Glomerular visceral epithelial cell (primary cell): ENCODE data around the gene C2CD5.
"Not testable (repeated sequence)": the region's sequence is repeated elsewhere in the genome, so short reads cannot be mapped to it uniquely, and the experiment has no call there.

Experiments
- DNase-seq: peaks from one replicate; pipeline ENCODE4 v3.0.0-alpha.2; 2016; ENCODE audit errors: extremely low spot score

Gene C2CD5

DNA sequence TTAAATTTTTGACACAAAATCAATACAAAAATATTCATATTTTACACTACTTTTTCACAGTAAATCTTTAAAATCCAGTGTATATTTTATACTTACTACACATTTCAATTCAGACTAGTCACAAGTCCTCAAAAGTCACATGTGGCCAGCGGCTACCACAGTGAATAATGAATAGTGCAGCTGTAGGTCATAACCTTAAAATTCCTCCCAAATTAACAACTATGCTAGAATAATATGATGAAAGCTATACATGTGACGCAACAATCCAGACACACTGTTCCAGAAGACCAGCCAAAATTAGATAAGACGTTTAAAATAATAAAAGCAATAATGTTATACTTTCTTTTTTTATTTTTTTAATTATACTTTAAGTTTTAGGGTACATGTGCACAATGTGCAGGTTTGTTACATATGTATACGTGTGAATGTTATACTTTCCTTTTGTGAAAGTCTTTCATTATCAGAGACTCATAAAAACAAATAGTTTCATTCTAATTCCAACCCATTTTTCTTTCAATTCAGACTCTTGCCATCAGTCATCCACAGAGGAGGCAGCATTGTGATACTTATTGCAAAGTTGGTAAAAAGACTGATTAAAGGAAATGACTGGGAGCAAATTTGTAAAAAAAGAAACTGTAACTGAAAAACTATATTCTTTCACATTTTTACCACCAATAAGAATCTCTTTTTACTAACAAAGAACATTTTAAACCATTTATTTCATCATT lies 67.0 kb downstream of the C2CD5 start:
- peak; percentile 10 for DNase-seq

DNA sequence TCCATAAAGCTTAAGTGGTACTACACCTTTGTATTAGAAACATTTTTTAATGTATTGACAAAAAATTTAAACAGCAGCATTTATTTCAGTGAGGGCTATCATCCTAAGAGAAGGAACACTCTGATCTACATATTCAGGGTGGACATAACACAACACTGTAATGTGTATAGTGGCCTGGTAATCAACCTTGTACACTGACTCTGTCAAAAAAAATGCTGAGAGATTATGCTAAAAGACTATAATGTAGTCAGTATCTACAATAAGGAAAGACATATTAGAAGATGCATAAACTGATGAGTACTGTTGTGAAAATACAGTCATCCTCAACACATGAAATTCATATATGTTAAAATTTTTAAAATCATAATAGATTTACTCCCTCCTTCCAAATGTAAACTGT lies 68.2 kb downstream of the C2CD5 start:
- DNase-seq, result no peak

DNA sequence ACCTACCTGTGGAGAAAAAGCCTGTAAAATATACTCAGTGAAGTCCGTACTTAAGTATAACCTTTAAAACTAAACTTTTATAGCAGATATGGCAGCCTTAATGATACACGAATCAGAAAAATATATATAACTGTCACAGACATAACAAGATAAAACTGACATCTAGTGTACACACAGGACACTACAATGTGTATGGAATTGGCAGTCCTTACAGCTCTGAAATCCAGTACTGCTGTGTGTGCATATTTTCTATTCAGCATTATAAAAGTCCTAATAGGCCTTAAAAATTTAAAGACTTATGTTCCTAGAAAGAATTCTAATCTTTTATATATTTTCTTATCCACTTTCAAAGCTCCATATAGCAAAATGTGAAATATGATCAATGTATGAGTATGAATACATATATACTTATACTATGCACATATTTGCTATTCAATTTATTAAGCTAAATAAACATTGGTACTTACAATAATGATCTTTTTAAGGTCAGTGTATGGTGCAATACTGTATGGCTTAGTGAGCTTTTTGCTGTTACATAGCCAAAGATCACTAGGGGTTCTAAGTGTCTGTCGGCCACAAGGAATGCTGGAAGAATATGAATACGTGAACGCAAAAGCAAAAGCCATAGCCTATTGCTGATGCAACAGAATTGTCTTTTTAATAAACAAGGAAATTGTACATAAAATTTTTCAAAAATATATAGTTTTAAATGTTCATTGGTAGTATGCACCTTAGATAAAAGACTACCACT lies 69.2 kb downstream of the C2CD5 start:
- no peak for DNase-seq

DNA sequence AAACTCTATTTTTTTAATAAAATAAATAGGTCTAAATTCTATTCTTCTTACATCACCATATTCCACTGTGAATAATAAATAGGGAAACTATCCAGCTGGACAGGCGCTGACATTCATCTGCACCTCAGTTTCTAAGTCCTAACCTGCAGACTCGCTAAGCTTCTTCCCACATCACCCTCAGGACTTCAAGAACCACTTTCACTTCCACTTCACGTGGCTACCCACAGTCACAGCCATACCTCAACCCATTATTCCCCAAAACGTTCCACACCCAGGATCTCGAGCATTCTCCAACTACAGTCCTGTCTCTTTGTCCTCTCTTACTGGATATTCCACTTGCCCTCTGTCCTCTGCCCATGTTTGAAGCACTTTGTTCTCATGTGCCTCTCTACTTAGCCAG lies 71.1 kb downstream of the C2CD5 start:
- no peak for DNase-seq

DNA sequence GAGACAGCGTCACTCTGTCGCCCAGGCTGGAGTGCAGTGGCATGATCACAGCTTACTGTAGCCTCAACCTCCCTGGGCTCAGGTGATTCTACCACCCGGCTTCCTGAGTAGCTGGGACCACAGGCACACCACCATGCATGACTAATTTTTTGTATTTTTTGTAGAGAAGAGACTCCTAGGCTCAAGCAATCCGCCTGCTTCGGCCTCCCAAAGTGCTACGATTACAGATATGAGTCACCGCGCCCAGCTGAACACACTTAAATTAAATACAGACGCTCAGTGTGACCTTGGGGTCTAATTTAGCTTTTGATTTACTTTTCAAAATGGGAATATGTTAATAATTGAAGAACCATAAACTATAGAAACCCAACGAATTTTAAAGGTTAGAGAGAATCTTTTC lies 77.2 kb downstream of the C2CD5 start:
- peak; percentile 30 for DNase-seq

DNA sequence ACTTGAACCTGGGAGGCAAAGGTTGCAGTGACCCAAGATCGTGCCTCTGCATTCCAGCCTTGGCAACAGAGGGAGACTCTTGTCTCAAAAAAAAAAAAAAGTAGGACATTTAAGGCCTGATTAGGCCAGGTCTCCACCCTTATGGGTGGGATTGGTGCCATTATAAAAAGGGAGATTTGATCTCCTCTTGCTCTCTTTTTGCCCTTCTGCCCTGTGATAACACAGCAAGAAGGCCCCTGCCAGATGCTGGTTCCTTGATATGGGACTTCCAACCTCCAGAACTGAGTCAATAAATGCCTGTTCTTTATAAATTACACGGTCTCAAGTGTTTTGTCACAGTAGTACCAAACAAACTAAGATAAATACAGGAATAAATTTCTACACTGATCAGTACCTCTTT lies 81.0 kb downstream of the C2CD5 start:
- DNase-seq, result no peak

DNA sequence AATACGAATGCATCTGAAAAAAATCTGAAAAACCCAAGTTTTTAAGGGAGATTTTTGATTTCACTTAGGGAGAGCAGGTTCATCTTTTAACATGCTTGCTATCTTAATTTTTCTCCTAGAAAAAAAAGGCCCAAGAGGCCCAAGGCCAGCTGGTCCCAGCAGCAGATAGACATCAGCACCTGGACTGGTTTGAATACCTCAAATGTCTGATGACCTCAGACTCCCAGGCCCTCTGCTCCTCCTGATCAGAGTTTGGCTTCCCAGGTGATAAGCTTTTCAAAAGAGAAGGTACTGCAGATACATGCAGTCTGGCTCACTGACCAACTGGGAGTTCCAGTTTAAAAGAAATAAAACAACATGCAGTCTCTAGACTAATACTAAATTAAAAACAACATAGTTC lies 82.6 kb downstream of the C2CD5 start:
- DNase-seq, result no peak

DNA sequence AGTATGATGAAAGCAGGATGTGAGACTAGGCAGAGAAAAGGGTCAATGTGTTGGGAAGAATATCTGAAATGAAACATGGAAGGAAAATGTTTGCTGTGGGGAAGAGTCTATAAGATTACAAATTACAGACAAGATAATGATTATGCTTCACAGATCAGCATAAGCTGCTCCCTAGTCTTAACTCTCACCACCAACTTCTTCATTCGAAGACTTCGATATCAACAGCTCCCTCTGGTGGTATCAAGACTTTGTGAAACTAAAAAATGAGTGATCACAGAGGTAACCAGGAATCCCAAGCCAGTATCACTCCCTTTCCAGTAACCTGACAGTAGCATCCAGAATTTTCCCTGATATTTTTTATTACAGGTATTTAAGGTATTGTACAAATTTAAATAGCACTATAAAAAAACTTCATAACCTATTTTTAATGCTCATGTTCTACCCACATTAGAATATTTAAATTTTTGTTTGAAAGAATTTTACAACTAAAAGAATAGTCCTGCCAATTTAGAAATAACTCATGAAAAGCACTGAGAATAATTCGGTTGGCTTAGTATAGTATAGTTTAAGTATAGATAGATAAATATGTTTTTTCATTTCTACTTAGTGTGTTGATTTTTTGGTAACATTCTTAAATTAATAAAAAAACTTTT lies 84.4 kb downstream of the C2CD5 start:
- peak; percentile 37 for DNase-seq

DNA sequence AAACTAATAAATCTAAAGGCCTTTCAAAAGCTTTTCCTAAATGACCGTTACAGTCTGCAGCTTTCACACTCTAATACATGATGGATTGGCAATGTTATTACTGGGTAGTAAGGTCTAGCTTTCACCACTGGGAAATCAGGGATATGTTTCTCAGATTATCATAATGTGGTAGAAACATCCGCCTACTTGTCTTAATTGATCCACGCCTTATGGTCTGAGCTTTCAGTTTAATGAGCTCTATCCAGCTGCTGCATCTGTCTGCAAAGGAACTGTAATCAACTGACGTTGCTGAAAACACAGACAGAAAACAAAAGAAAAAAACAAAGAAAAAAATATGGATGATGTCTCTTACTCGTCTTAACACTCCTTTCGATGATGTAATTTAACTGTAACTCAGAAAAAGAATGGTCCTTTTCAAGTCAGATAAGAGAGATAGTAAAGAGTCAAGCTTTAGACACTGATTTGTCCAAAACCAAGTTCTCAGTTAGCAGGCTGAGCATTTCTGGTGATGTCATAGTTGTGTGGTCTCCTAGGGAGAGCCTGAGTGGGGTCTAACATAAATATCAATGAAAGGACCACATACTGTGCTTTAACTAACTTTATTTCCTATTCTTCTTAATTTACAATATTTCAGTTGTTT lies 85.9 kb downstream of the C2CD5 start:
- no peak for DNase-seq

DNA sequence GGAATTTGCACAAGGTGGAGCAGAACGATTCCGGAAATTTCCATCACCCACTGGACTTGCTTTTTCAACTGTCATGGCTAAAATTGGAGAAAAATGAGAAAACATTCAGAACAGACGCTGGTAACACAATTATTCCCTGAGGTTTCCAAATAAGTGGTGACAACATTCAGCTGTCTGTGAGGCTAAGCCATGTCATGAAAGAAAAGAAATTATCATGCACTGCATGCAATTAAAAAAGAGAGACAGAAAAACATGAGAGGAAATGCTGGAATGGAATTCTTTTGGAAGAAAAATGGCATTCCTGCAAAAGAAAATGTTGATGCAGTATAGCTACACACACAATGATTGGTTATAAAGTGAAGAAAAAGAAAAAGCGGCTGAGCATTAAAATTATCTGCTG lies 87.3 kb downstream of the C2CD5 start:
- no peak for DNase-seq

DNA sequence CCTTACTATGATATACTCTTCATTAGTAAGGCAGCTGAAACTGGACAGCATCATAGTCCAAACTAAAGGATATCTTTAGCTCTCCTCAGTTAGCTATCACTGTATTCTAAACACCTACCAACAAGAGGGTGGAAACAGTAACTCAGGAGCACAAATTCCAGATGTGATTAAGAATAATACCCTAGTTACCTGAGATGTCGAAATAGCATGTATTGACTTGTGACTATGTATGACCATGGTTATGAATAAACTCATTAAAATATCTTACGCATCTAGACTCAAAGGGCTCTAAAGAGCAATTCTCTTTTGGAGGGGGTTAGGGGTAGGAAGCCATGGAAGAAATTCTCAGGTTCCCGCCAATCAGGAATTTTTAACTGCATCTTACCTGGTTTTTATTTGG lies 90.8 kb downstream of the C2CD5 start:
- no peak for DNase-seq

DNA sequence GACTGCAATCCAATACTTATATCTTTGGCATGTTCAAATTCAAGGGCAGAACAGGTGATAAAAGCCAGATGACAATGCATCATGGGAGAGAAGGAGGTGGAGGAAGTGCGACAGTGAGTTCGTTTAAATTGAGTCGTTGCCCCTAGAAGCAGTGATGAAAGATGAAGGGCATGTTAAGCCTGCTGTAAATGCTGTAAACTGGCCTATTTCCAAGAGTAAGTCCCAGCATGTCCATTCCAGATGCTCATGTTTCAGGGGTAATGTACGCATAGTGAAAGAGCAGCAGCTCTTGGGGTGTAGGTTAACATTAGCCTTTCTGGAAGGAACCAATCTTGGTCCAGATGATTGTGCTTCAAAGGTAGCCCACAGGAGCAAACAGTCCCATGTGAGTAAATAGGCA lies 97.1 kb downstream of the C2CD5 start:
- no peak for DNase-seq

DNA sequence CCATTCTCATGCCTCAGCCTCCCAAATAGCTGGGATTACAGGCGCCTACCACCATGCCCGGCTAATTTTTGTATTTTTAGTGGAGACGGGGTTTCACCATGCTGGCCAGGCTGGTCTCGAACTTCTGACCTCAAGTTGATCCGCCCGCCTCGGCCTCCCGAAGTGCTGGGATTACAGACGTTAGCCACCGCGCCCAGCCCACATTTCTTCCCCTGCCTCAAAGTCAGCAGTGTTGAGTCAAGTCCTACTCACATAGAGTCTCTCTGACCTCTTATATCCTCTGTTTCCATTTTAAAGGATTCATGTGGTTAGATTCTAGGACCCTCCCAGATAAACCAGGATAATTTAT lies 100.1 kb downstream of the C2CD5 start:
- DNase-seq, result not testable (repeated sequence)

DNA sequence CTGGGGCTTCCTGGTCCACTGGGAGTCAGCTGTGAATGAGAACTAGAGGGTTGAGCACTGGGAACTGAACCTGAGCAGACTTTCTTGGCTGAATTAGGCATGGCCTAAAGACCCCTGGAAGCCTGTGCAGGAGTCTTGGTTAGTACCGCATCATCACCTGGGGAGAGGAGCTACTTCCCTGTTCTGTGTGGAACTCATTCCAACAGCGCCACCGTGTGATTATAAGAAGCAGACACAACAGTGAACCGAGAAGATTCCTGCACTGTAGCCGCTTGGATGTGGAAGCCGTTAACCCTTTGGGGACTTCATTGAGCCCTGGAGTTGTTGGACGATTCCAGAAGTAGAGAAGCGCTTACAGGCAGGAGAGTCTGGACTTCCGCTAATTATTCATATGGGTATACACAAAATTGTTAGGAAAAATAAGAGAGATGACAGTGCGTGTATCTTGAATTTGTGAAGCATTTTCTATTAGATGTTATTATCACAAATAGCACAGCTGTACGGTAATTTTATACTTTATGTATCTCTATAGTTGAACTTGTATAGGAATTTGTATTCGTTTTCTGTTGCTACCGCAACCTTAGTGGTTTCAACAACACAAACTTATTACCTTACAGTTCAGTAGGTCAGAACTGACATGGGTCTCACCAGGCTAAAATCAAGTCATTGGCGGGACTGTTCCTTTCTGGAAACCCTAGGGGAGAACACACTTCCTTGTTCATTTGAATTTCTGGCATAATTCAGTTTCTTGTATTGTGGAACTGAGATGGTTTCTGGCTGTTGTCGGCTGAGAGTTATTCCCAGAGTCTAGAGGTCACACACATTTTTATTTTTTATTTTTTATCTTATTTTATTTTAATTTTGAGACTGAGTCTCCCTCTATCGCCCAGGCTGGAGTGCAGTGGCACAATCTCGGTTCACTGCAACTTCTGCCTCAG lies 100.7 kb downstream of the C2CD5 start:
- DNase-seq, result peak; percentile 79

DNA sequence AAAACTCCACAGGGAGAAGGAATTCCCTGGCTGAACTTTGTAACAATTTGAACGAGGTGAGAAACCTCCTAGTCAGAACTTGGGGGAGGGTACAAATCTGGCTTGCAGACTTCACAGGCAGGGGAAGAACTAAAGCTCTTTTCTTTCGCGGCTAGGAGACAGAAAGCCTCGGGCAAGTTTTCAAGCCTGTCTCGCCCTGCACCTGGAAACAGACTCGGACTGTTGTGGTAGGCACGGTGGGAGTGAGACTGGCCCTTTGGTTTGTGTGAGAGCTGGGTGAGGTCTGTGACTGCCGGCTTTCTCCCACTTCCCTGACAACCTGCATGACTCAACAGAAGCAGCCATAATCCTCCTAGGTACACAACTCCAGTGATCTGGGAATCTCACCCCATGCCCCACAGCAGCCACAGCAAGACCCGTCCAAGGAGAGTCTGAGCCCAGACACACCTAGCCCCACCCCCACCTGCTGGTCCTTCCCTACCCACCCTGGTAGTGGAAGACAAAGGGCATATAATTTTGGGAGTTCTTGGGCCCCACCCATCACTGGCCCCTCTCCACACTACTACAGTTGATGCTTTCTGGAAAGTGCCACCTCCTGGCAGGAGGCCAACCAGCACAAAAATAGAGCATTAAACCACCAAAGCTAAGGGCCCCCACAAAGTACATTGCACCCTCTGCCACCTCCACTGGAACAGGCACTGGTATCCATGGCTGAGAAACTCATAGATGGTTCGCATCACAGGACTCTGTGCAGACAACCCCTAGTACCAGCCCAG lies 107.1 kb downstream of the C2CD5 start:
- DNase-seq, result peak; percentile 28

DNA sequence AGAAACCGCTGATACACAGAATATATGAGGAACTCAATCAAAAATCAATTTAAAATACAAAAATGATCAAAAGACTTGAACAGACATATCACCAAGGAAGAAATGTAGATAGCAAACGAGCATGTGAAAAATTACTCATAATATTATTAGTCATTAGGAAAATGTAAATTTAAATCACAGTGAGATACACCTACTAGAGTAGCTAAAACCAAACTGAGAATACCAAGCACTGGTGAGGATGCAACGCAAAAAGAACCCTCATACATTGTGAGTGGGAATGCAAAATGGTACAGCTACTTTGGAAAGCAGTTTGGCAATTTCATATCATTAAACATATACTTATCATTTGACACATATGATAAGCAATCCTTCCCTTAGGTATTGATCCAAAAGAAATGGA lies 108.8 kb downstream of the C2CD5 start:
- no peak for DNase-seq

DNA sequence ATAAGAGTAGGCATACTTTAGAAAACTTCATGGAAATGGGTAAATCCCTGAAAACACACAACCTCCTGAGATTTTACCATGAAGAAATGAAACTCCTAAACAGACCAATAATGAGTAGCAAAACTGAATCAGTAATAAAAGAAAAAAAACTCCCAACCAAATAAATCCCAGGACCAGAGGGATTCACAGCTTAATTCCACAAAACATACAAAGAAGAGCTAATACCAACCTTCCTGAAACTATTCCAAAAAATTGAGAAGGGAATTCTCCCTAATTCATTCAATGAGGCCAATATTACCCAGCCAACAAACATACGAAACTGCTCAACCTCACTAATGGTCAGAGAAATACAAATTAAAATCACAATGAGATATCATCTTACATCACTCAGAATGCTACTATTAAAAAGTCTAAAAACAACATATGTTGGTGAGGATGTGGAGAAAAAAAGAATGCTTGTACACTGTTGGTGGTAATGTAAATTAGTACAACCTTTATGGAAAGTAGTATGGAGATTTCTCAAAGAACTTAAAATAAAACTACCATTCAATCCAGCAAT lies 112.6 kb downstream of the C2CD5 start:
- DNase-seq, result no peak

DNA sequence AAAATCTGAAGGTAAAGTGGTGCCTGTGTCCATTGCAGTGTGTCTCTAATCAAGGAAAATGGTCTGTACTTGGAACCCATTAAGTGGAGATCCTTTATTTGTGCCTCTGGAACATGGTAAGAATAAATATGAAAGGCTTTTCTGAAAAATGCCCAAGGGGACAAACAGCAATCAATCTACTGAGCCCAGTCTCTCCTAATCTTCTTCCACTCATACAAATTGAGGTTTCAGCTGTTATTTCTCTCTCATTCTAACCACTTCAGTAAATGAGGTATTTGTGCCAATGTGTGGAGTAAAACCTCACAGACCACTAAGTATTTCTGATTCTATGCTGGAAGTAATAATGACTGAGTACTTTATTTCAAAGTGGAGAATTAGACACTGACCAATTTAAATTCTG lies 127.5 kb downstream of the C2CD5 start:
- no peak for DNase-seq

DNA sequence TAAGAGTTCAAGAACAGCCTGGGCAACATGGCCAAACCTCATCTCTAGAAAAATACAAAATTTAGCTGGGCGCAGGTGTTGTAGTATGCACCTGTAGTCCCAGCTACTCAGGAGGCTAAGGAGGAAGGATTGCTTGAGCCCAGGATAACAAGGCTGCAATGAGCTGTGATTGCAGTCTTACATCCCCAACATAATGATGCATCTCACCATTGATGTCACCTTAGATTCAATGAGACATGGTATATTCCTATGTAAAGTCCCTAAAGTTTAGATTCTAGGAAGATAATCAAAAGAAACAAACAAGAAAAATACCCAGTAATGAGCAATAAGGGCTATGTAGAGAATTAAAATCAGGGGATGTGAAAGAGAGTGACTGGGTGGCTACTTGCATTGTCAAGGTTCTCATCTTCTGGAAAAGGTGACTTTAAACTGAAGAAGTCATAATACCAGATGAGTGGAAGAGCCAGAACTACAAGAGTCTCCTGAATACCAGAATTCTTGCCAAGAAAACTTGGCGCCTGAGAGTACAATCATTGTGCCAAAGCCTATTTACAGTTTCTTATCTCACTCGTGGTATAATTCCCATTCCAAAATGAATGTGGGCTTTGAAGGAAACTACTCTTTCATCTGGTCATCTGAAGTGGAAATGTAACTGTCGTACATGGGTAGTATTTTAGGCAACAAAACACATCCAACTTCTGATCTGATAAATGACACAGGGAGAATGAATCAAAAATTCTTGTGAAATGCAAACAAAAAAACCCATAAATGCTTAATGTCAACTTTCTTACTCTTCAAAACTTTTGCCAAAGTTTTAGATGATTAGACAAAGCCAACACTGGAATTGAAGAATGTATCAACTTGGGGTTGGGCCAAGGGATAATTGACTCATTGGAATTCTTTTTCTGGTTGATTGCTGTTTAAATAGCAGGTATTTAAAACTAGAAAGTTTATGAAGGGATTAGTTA lies 128.7 kb downstream of the C2CD5 start:
- no peak for DNase-seq
